HepG2 (cell line): ENCODE results near the gene TPGS1. TPM values are rescaled to one million over a fixed set of nuclear protein-coding genes. Genes with fewer than 3 reads are reported as not detected.

Experiments
- AHDC1 ChIP-seq: sonication (generic); formaldehyde crosslinking; IDR thresholded peaks from 2 replicates; pipeline ENCODE4 v1.5.1; 2020; ENCODE audit warnings: mild to moderate bottlenecking, missing genetic modification reagents, borderline replicate concordance
- ATF7-NPFF ChIP-seq: sonication (generic); formaldehyde crosslinking; IDR thresholded peaks from 2 replicates; pipeline ENCODE4 v1.8.1; 2023; ENCODE audit warnings: mild to moderate bottlenecking, low read depth, missing genetic modification reagents, moderate library complexity
- CBX2 ChIP-seq, 2 experiments: fragments of 200-600 bp in 1 of 2; sonication (generic); formaldehyde crosslinking in 1 of 2; IDR thresholded peaks; 2 replicates each; pipeline versions ENCODE4 v1.7.0 to v1.8.1; 2018 to 2022; ENCODE audit warnings: low read depth in 2 of 2, low read length in 1 of 2, mild to moderate bottlenecking in 1 of 2, missing genetic modification reagents in 1 of 2
- CREB1 ChIP-seq, 2 experiments: fragments of 450-650 bp in 1 of 2; IDR thresholded peaks; 2 replicates each; pipeline ENCODE4 v1.6.1; 2016 to 2017; ENCODE audit warnings: control low read depth in 1 of 2, mild to moderate bottlenecking in 1 of 2, missing compliant biosample characterization in 1 of 2, missing genetic modification characterization in 1 of 2
- DBP ChIP-seq: sonication (generic); formaldehyde crosslinking; IDR thresholded peaks from 2 replicates; pipeline ENCODE4 v1.4.0; 2020; ENCODE audit warnings: missing genetic modification reagents; ENCODE audit errors: not compliant biosample characterization
- SPEN ChIP-seq: sonication (generic); formaldehyde crosslinking; IDR thresholded peaks from 2 replicates; pipeline ENCODE4 v1.5.1; 2020; ENCODE audit warnings: low read depth, mild to moderate bottlenecking, missing genetic modification reagents
- TFE3 ChIP-seq: IDR thresholded peaks from 2 replicates; pipeline ENCODE4 v1.6.1; 2016
- ZIK1 ChIP-seq: sonication (generic); formaldehyde crosslinking; IDR thresholded peaks from 2 replicates; pipeline ENCODE4 v1.5.0; 2020; ENCODE audit warnings: mild to moderate bottlenecking, low read depth, missing genetic modification reagents, borderline replicate concordance
- ZNF232 ChIP-seq: sonication (generic); formaldehyde crosslinking; IDR thresholded peaks from 2 replicates; pipeline ENCODE4 v1.4.0; 2020; ENCODE audit warnings: missing genetic modification reagents, borderline replicate concordance
- ZNF234 ChIP-seq: sonication (generic); formaldehyde crosslinking; conservative IDR thresholded peaks from 2 replicates; pipeline ENCODE4 v1.5.1; 2020; ENCODE audit warnings: mild to moderate bottlenecking, missing genetic modification reagents
- ZNF253 ChIP-seq: sonication (generic); formaldehyde crosslinking; IDR thresholded peaks from 2 replicates; pipeline ENCODE4 v1.8.0; 2022; ENCODE audit warnings: mild to moderate bottlenecking, missing genetic modification reagents, borderline replicate concordance
- ZNF256 ChIP-seq: sonication (generic); formaldehyde crosslinking; conservative IDR thresholded peaks from 2 replicates; pipeline ENCODE4 v1.4.0; 2020; ENCODE audit warnings: missing genetic modification reagents
- ZNF263 ChIP-seq: sonication (generic); formaldehyde crosslinking; IDR thresholded peaks from 2 replicates; pipeline ENCODE4 v1.4.0; 2020; ENCODE audit warnings: missing genetic modification reagents
- ZNF34 ChIP-seq: sonication (generic); formaldehyde crosslinking; IDR thresholded peaks from 2 replicates; pipeline ENCODE4 v1.4.0; 2020; ENCODE audit warnings: mild to moderate bottlenecking, missing genetic modification reagents, borderline replicate concordance
- ZNF7 ChIP-seq: IDR thresholded peaks from 2 replicates; pipeline ENCODE4 v1.6.1; 2016; ENCODE audit warnings: missing biosample characterization, missing genetic modification reagents
- ZNF839 ChIP-seq: sonication (generic); formaldehyde crosslinking; IDR thresholded peaks from 2 replicates; pipeline ENCODE4 v1.4.0; 2020; ENCODE audit warnings: missing genetic modification reagents, mild to moderate bottlenecking, borderline replicate concordance
- polyA plus RNA-seq, 8 experiments: library from polyadenylated mRNA; depleted of rRNA in 3 of 8; stranded (reverse) in 7 of 8; unstranded in 1 of 8; fragments of >200 nt; fragmentation: Illumina TruSeq in 4 of 8; extraction: Trizol in 4 of 8; gene quantifications; 2 replicates each; pipeline versions ENCODE4 v1.2.1 to v1.2.3, GENCODE V29; 2011 to 2016; ENCODE audit warnings: low read depth in 4 of 8, missing spikeins in 1 of 8, mixed read lengths in 1 of 8; ENCODE audit not compliant: insufficient read depth in 1 of 8
- total RNA-seq, 5 experiments: library from RNA; depleted of rRNA; stranded (reverse); fragments of >200 nt; fragmentation: Illumina TruSeq; extraction: Trizol; gene quantifications; 2 replicates each; pipeline ENCODE4 v1.2.3, GENCODE V29; 2016; ENCODE audit warnings: low read depth in 1 of 5
- TF ChIP-seq, protein P1 (sequence below): sonication (generic); formaldehyde crosslinking; IDR thresholded peaks from 2 replicates; pipeline ENCODE4 v1.4.0; 2020; ENCODE audit warnings: missing genetic modification reagents

Gene TPGS1
- total and polyA plus RNA-seq, 2 of the 13 experiments (the other 11 are each of a cell fraction or from before 2014, with no cell fraction given) = 1.1 to 6.2 TPM

GRCh38 chr19:556611-557382 lies 49.5 kb downstream of the TPGS1 start (continued):
- TF ChIP-seq, protein P1, sequence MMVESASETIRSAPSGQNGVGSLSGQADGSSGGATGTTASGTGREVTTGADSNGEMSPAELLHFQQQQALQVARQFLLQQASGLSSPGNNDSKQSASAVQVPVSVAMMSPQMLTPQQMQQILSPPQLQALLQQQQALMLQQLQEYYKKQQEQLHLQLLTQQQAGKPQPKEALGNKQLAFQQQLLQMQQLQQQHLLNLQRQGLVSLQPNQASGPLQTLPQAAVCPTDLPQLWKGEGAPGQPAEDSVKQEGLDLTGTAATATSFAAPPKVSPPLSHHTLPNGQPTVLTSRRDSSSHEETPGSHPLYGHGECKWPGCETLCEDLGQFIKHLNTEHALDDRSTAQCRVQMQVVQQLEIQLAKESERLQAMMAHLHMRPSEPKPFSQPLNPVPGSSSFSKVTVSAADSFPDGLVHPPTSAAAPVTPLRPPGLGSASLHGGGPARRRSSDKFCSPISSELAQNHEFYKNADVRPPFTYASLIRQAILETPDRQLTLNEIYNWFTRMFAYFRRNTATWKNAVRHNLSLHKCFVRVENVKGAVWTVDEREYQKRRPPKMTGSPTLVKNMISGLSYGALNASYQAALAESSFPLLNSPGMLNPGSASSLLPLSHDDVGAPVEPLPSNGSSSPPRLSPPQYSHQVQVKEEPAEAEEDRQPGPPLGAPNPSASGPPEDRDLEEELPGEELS (CRISPR knock-in tag) = peak; percentile 30; the same call in 1 of the 2 replicates
- TF ChIP-seq CREB1 (IDR thresholded peaks at IDR 0.05) (peak; percentile 37; the same call in 1 of the 2 replicates), CREB1 (CRISPR knock-in tag; IDR thresholded peaks at IDR 0.05) (no peak), TFE3 (CRISPR knock-in tag) (no peak), DBP (CRISPR knock-in tag) (no peak), ZNF34 (CRISPR knock-in tag) (no peak), ZNF256 (CRISPR knock-in tag) (no peak), SPEN (CRISPR knock-in tag) (0 out of 2 replicates have a peak, but pooled peaks have one; percentile 3), ATF7-NPFF (CRISPR knock-in tag) (no peak), ZIK1 (0 out of 2 replicates have a peak, but pooled peaks have one; percentile 16), CBX2 (IDR thresholded peaks at IDR 0.05; ENCODE audit: low read depth, low read length) (no peak), CBX2 (CRISPR knock-in tag; IDR thresholded peaks at IDR 0.05; ENCODE audit: low read depth) (0 out of 2 replicates have a peak, but pooled peaks have one; percentile 16), ZNF253 (CRISPR knock-in tag) (no peak), ZNF7 (no peak), ZNF263 (peak; percentile 45; the same call in 1 of the 2 replicates), AHDC1 (CRISPR knock-in tag) (peak; percentile 66; the same call in 1 of the 2 replicates), ZNF839 (CRISPR knock-in tag) (peak; percentile 17; the same call in 1 of the 2 replicates), ZNF234 (CRISPR knock-in tag) (no peak), ZNF232 (CRISPR knock-in tag) (0 out of 2 replicates have a peak, but pooled peaks have one; percentile 45)
